HepG2 (cell line): Measurements from ENCODE around the gene NPHS1. TPM values are rescaled to one million over a fixed set of nuclear protein-coding genes. Genes with fewer than 3 reads are reported as not detected.

Experiments
- BCLAF1 ChIP-seq: fragments of 450-650 bp; IDR thresholded peaks from 2 replicates; pipeline ENCODE4 v1.6.1; 2017; ENCODE audit warnings: mild to moderate bottlenecking
- DMAP1 ChIP-seq: IDR thresholded peaks from 2 replicates; pipeline ENCODE4 v1.6.1; 2016
- ELF1 ChIP-seq: sonication (generic); formaldehyde crosslinking; IDR thresholded peaks from 2 replicates; pipeline ENCODE4 v1.4.0; 2020; ENCODE audit warnings: missing genetic modification reagents
- FOSL1 ChIP-seq: sonication (generic); formaldehyde crosslinking; IDR thresholded peaks from 2 replicates; pipeline ENCODE4 v1.9.0; 2021; ENCODE audit warnings: missing genetic modification reagents, borderline replicate concordance
- HNF4A ChIP-seq: sonication (generic); formaldehyde crosslinking; IDR thresholded peaks from 2 replicates; pipeline ENCODE4 v1.4.0; 2020; ENCODE audit warnings: missing genetic modification reagents
- NONO ChIP-seq, 2 experiments: fragments of 450-650 bp in 1 of 2; sonication (generic) in 1 of 2; formaldehyde crosslinking in 1 of 2; IDR thresholded peaks in 1 of 2; conservative IDR thresholded peaks in 1 of 2; 2 replicates each; pipeline versions ENCODE4 v1.6.1 to v1.8.0; 2017 to 2022; ENCODE audit warnings: mild to moderate bottlenecking in 1 of 2, missing genetic modification reagents in 1 of 2, moderate library complexity in 1 of 2
- RXRA ChIP-seq: sonication (generic); formaldehyde crosslinking; IDR thresholded peaks from 2 replicates; pipeline ENCODE4 v1.5.1; 2020; ENCODE audit warnings: missing genetic modification reagents
- RXRB ChIP-seq: IDR thresholded peaks from 2 replicates; pipeline ENCODE4 v1.6.1; 2016; ENCODE audit warnings: borderline replicate concordance, missing genetic modification reagents, missing compliant biosample characterization
- ZFX ChIP-seq: sonication (generic); formaldehyde crosslinking; IDR thresholded peaks from 2 replicates; pipeline ENCODE4 v1.4.0; 2020; ENCODE audit warnings: mild to moderate bottlenecking, low read depth, missing genetic modification reagents, moderate library complexity
- ZNF318 ChIP-seq: sonication (generic); formaldehyde crosslinking; IDR thresholded peaks from 2 replicates; pipeline ENCODE4 v1.4.0; 2020; ENCODE audit warnings: mild to moderate bottlenecking, missing genetic modification reagents
- ZNF704 ChIP-seq: sonication (generic); formaldehyde crosslinking; IDR thresholded peaks from 2 replicates; pipeline ENCODE4 v1.8.1; 2023; ENCODE audit warnings: mild to moderate bottlenecking, inconsistent platforms, moderate library complexity, missing genetic modification reagents, borderline replicate concordance
- polyA plus RNA-seq, 8 experiments: library from polyadenylated mRNA; depleted of rRNA in 3 of 8; stranded (reverse) in 7 of 8; unstranded in 1 of 8; fragments of >200 nt; fragmentation: Illumina TruSeq in 4 of 8; extraction: Trizol in 4 of 8; gene quantifications; 2 replicates each; pipeline versions ENCODE4 v1.2.1 to v1.2.3, GENCODE V29; 2011 to 2016; ENCODE audit warnings: low read depth in 4 of 8, missing spikeins in 1 of 8, mixed read lengths in 1 of 8; ENCODE audit not compliant: insufficient read depth in 1 of 8
- total RNA-seq, 5 experiments: library from RNA; depleted of rRNA; stranded (reverse); fragments of >200 nt; fragmentation: Illumina TruSeq; extraction: Trizol; gene quantifications; 2 replicates each; pipeline ENCODE4 v1.2.3, GENCODE V29; 2016; ENCODE audit warnings: low read depth in 1 of 5

The NPHS1 gene
- total and polyA plus RNA-seq, 2 of the 13 experiments (the other 11 are each of a cell fraction or from before 2014, with no cell fraction given), result not detected

GRCh38 chr19:35845215-35846037 is 6.9 kb downstream of the NPHS1 start (continued):
- no peak for TF ChIP-seq ZNF318
- no peak for TF ChIP-seq NONO (IDR thresholded peaks at IDR 0.05)
- TF ChIP-seq NONO (CRISPR knock-in tag; conservative IDR thresholded peaks at IDR 0.05), result peak; percentile 81
- peak; percentile 71 for TF ChIP-seq RXRB (CRISPR knock-in tag)
- TF ChIP-seq BCLAF1, result no peak
- peak; percentile 93 for TF ChIP-seq RXRA (CRISPR knock-in tag)
- TF ChIP-seq FOSL1 (CRISPR knock-in tag), result no peak
- peak; percentile 34; the same call in 1 of the 2 replicates for TF ChIP-seq ZFX (CRISPR knock-in tag)
- peak; percentile 32; the same call in 1 of the 2 replicates for TF ChIP-seq DMAP1
- TF ChIP-seq ZNF704 (CRISPR knock-in tag), result no peak
- no peak for TF ChIP-seq ELF1 (CRISPR knock-in tag)
- TF ChIP-seq HNF4A, result peak; percentile 66
